GM12891 (cell line): ENCODE measurements around the gene MYO15B.

ENCODE experiments used
- DNase-seq: peaks from one replicate; pipeline ENCODE4 v3.0.0; 2011; ENCODE audit warnings: low spot score; ENCODE audit not compliant: insufficient read length
- FAIRE-seq: peaks from 2 replicates; lab custom pipeline; 2011; peaks lifted over from hg19 to GRCh38; lab: Jason Lieb, UNC
- PAX5 ChIP-seq: IDR thresholded peaks from 2 replicates; pipeline ENCODE4 v1.6.1; 2011; ENCODE audit warnings: low read length, moderate library complexity, mild to moderate bottlenecking; ENCODE audit not compliant: insufficient read depth, severe bottlenecking
- POLR2A ChIP-seq: IDR thresholded peaks from 2 replicates; pipeline ENCODE4 v1.6.1; 2011; ENCODE audit warnings: low read depth, low read length, control low read depth
- POLR2AphosphoS5 ChIP-seq: IDR thresholded peaks from 2 replicates; pipeline ENCODE4 v1.6.1; 2011; ENCODE audit warnings: low read depth, low read length, control low read depth
- POU2F2 ChIP-seq: IDR thresholded peaks from 2 replicates; pipeline ENCODE4 v1.6.1; 2011; ENCODE audit warnings: low read depth, mild to moderate bottlenecking, control low read depth, low read length, moderate library complexity
- SPI1 ChIP-seq: IDR thresholded peaks from 2 replicates; pipeline ENCODE4 v1.6.1; 2011; ENCODE audit warnings: low read depth, low read length, control low read depth
- TAF1 ChIP-seq: IDR thresholded peaks from 2 replicates; pipeline ENCODE4 v1.6.1; 2011; ENCODE audit warnings: low read depth, low read length, control low read depth

MYO15B gene

GRCh38 chr17:75652341-75652740 lies 64.7 kb downstream of the MYO15B start:
- DNase-seq: no peak
- TF ChIP-seq TAF1 (no peak), SPI1 (no peak), POU2F2 (no peak), POLR2AphosphoS5 (no peak), PAX5 (no peak), POLR2A (no peak)
- FAIRE-seq: no peak

GRCh38 chr17:75652934-75653549 lies 65.4 kb downstream of the MYO15B start:
- DNase-seq (peak; percentile 55), FAIRE-seq (peak; percentile 71)
- TF ChIP-seq SPI1: no peak

DNA sequence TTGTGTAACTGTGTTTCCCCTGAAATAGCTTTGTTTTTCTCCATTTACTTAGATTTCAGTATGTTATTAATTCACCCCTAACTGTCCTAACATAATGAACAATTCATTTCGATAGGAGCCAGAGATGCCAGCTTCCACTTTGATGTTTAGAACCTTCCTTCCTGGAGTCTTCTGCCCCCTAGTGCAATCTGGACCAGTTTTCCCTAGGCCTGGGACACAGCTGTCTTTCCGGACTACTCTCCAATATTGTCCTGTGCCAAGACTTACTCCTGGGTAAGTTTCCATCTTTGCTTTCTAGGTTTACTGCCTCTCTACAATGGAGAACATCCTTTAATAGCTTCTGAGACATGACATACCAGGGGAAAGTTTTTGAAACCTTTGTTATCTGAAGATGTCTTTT lies 66.6 kb downstream of the MYO15B start:
- FAIRE-seq (peak; percentile 40), DNase-seq (no peak)
- TF ChIP-seq POLR2A: no peak
- TF ChIP-seq PAX5: no peak
- no peak for TF ChIP-seq SPI1
- no peak for TF ChIP-seq TAF1
- TF ChIP-seq POLR2AphosphoS5: no peak
- TF ChIP-seq POU2F2: no peak

DNA sequence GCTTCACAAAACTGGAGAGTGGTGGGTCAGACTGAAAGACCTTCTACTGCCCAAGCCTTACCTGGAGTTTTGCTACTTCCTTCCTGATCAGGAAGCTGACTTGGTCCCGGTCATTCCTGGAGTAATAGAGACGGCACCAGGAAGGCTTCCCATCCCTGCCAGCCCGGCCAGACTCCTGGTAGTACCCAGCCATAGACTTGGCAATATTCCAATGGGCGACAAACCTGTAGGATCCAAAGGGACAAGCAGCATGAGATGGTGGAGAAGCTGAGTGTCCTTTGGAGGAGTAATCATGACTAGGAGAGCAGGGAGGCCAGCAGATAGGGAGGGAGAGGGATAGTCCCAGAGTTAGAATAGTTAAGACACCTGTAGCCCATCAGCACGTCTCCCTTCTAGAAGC lies 70.6 kb downstream of the MYO15B start:
- DNase-seq: no peak
- FAIRE-seq: no peak
- TF ChIP-seq PAX5 (no peak), POLR2A (no peak), TAF1 (no peak)

GRCh38 chr17:75661531-75661930 lies 73.9 kb downstream of the MYO15B start:
- DNase-seq: no peak
- no peak for FAIRE-seq
- TF ChIP-seq SPI1 (no peak), POLR2A (no peak), TAF1 (no peak), PAX5 (no peak), POLR2AphosphoS5 (no peak), POU2F2 (no peak)

- TF ChIP-seq POLR2AphosphoS5 (no peak), TAF1 (no peak), PAX5 (no peak), POU2F2 (no peak), SPI1 (no peak), POLR2A (no peak)
- no peak for DNase-seq
- FAIRE-seq: no peak
Observed at GRCh38 chr17:75662511-75662910, 74.9 kb downstream of the MYO15B start.

- FAIRE-seq: peak; percentile 75
- DNase-seq: no peak
- TF ChIP-seq PAX5 (peak; percentile 27), SPI1 (peak; percentile 98), TAF1 (no peak)
Observed at GRCh38 chr17:75664099-75664549, 76.5 kb downstream of the MYO15B start.

GRCh38 chr17:75665981-75666380 lies 78.4 kb downstream of the MYO15B start:
- FAIRE-seq: no peak
- DNase-seq: no peak
- no peak for TF ChIP-seq SPI1
- TF ChIP-seq PAX5: no peak
- TF ChIP-seq POU2F2: no peak
- TF ChIP-seq POLR2A: no peak
- TF ChIP-seq TAF1: no peak

DNA sequence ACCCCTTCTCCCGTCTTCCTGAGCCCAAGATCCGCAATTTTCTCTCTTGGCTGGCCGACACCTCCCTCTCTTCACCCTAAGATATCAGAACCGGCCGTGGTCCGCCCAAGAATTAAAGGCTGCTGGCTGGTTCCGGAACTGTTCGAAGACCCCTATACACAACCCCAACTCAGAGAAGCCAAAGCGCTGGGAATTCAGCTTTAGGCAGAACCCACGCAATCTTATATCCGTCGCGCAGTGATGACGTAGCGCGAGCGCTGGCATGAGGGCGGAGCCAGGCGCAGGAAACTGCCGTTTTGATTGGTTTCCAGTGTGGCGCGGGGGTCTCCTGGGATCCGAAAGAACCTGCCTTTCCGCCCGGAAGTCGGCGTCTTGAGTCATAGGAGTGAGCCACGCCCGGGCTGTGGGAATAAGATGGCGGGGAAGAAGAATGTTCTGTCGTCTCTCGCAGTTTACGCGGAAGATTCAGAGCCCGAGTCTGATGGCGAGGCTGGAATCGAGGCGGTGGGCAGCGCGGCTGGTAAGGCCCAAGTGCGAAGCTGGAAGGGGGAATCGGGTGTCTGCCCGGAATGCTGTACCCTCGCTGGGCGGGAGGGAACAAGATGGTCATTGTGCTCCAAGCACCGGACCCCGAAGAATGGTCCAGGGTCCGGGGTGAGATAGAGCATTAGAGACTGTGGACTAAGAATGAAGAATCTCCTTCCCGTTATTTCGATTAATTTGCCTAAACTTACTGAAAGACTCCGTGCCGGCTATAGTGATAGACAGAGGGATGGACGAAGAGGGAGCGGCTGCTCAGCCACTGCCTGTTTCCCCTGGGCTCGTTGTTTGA lies 79.6 kb downstream of the MYO15B start, which contains the start of the genes RECQL5 and SAP30BP:
RECQL5 (minus strand) TSS at position 196 of the 832 bp plus-strand sequence. CDS start 597 bp downstream, outside the sequence.
SAP30BP (plus strand) TSS at position 380 of the 832 bp plus-strand sequence; CDS start at position 415, 35 bp downstream.
- FAIRE-seq (peak; percentile 96), DNase-seq (peak; percentile 72)

GRCh38 chr17:75667825-75668224 lies 80.2 kb downstream of the MYO15B start:
- TF ChIP-seq POU2F2 (no peak), POLR2A (no peak), TAF1 (no peak), POLR2AphosphoS5 (no peak), SPI1 (no peak), PAX5 (no peak)
- no peak for DNase-seq

More for the DNA sequence above, 79.6 kb downstream of the MYO15B start, which contains the start of the genes RECQL5 and SAP30BP:
- TF ChIP-seq POLR2AphosphoS5 (peak; percentile 89), POLR2A (peak; percentile 86), SPI1 (no peak), TAF1 (peak; percentile 30)

More at GRCh38 chr17:75667825-75668224, 80.2 kb downstream of the MYO15B start:
- no peak for FAIRE-seq
